GM18861 (cell line): Measurements from ENCODE around the gene USP2.

Experiments
- ATAC-seq: cut with Tn5 transposase; IDR thresholded peaks from one replicate; pipeline ENCODE4 v1.9.1; 2021; ENCODE audit not compliant: unreplicated experiment

The USP2 gene

GRCh38 chr11:119342362-119343130, 38.9 kb downstream of the USP2 start:
- ATAC-seq: no peak

DNA sequence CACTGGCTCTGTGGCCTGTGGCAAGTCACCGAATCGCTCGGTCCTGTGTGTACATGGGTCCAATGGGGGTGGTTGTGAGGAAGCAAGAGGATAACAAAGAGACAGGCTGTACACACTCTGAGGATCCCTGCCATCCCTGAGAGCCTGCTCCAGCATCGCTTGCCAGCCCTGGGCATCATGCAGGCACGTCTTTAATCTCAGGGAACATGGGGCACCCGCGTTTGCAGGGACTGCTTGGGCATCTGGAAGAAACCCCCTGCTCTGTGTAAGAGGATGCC, 39.5 kb downstream of the USP2 start:
- no peak for ATAC-seq

DNA sequence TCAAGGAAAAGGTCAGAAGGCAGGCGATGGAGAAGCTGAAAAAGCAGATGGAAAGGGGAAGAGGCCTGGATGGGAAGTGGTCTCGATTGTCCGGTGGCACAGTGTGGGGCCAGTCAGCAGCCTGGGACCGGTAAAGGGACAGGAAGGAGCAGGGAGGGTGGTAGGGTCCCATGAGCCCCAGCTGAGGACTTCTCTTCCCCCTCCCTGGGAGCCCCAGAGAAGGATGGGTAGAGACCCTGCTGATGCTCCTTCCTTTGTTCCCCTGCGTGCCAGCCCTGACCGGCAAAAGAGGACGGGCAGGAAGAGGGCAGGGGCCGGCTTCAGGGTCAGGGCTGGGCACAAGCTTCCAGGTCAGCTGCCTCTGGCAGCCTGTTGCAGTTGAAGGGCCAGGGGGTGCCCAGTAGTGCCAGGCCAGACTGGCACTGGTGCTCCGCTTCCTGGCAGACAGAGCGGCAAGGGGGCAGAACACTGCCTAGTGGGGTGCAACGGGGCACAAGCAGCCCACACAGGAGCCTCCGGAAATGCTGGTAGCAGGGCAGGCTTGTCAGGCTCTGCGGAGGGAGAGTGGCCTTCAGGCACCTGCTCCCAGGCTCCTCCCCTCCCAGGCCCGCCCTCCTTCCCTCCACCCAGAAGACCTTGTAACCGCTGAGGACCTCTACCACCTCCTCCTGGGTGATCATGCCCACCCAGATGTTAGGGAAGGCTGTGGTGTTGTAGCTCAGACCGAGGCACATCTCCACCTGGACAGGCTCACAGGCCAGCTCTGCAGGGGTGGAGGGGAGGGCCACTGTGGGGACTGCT, 40.1 kb downstream of the USP2 start:
- no peak for ATAC-seq

GRCh38 chr11:119340335-119341221, 40.9 kb downstream of the USP2 start, which contains the start of gene C1QTNF5:
C1QTNF5 (minus strand) TSS chr11:119340883; CDS start chr11:119340397, 486 bp downstream.
- ATAC-seq: no peak

- no peak for ATAC-seq
Measured at GRCh38 chr11:119339589-119340334, 41.7 kb downstream of the USP2 start.

- ATAC-seq: no peak
Measured at GRCh38 chr11:119338965-119339588, 42.4 kb downstream of the USP2 start.

DNA sequence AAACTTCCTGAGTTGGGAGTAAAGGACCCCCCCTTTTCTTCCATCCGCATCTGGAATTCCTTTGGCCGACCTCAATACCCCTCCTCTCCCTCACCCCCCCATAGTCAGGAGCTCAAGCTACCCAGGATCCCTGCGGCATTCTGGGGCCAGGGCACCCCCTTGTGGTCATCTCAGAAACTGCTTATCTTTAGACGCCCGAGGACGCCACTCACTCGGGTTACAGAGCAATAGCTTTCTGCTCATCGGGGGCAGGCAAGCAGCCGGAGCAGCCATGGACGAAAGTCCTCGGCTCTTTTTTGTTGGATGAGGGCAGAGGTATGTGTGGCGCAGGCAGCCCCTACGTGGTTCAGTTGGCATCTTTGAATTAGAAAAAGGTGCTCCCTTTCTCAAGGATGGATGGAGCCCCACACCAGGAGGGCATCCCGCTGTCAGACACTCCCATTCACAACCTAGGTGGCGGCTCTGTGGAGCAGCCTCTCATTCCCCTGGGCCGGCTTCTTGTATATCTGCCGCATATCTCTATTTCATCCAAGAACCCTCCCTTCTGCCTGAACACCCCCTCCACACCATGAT, 43.1 kb downstream of the USP2 start:
- no peak for ATAC-seq

- no peak for ATAC-seq
Measured at GRCh38 chr11:119337581-119338317, 43.7 kb downstream of the USP2 start.

DNA sequence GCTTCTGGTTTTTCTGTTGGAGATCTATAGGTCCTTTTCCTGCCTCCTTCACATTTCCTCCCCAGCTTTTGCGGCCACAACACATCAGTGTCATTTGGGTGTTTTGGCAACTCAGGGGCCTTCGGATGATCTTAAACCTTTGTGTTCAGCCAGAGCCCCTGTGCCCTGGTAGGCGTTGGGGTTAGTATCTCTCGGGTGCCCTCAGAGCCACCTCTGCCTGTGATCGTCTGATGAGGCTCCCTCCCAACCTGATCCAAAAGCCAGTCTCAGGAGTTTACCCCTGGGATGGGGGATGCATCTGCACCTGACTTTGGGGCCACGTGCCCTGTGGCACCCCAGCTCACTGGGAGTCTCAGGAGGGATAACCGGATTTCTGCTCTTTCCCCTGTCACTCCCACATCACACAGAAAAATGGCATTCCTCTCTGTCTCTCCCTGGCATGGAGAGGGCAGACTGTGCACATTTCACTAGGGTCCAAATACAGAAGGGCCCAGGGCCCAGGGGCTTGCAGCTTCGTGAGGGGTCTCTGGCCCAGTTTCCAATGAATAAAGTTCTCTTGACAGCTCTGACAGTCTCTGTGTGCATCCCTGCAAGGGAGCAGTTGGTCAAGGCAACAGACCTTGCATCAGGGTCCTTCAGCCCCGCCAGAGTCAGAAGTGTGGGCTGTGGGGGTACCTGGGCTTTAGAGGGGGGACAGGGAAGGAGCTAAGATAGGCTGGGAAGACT, 44.6 kb downstream of the USP2 start:
- ATAC-seq: no peak

DNA sequence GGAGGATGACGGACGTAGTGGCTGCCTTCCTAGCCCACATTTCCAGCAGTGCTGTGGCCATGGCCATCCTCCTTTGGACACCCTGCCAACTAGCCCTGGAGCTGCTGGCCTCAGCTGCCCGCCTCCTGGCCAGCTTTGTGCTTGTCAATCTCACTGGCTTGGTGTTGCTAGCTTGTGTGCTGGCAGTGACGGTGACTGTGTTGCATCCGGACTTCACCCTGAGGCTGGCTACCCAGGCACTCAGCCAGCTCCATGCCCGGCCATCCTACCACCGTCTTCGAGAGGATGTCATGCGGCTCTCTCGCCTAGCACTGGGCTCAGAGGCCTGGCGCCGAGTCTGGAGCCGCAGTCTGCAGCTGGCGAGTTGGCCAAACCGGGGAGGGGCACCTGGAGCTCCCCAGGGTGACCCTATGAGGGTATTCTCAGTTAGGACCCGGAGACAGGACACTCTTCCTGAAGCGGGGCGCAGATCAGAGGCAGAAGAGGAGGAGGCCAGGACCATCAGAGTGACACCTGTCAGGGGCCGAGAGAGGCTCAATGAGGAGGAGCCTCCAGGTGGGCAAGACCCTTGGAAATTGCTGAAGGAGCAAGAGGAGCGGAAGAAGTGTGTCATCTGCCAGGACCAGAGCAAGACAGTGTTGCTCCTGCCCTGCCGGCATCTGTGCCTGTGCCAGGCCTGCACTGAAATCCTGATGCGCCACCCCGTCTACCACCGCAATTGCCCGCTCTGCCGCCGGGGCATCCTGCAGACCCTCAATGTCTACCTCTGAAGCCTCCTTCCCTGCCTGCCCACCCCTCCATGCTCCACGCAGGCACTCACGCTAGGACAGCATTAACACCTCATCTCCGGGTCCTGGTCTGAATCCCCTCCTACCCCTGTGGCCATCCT, 45.6 kb downstream of the USP2 start:
- ATAC-seq: no peak

DNA sequence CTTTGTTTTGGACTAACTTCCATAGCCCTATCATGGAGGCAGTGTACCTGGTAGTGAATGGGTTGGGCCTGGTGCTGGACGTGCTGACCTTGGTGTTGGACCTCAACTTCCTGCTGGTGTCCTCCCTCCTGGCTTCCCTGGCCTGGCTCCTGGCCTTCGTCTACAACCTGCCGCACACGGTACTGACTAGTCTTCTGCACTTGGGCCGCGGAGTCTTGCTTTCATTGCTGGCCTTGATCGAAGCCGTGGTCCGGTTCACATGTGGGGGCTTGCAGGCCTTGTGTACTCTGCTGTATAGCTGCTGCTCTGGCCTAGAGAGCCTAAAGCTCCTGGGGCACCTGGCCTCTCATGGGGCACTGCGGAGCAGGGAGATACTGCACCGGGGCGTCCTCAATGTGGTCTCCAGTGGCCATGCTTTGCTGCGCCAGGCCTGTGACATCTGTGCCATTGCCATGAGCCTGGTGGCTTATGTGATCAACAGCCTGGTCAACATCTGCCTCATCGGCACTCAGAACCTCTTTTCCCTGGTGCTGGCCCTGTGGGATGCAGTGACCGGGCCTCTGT, 46.3 kb downstream of the USP2 start:
- no peak for ATAC-seq

GRCh38 chr11:119334174-119334930, 47.1 kb downstream of the USP2 start, which contains the start of gene RNF26:
RNF26 (plus strand) TSS chr11:119334527; CDS start chr11:119335123, 596 bp downstream.
- ATAC-seq: peak; percentile 85

DNA sequence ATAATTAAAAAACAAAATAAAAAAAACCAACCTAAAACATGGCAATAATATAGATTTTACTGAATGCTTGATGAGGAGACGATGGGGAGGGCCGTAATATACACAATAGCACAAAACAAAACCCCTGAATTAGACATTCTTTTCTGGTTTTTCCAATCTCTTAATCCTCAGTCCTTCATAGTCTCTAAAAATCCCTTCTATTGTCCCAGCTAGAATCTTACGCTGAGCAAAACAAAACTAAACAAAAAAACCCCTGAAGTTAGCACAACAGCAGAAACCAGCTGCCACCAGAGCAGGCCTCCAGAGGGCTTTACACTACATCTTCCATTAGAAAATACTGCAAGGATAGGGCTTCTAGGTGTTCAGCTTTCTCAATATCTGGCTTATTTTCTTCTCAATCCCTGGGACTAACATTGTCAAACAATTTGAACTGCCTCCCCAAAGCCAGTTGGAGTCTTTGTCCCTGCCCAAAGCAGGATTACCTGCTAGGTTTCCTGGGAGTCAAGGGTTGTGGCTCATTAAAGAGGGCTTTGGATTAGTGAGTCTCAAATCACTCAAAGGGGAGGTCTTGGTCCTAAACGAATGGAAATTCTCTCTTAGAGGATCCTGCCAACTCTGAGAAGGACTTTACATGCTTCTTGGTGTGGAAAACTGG, 49.3 kb downstream of the USP2 start:
- ATAC-seq: no peak

DNA sequence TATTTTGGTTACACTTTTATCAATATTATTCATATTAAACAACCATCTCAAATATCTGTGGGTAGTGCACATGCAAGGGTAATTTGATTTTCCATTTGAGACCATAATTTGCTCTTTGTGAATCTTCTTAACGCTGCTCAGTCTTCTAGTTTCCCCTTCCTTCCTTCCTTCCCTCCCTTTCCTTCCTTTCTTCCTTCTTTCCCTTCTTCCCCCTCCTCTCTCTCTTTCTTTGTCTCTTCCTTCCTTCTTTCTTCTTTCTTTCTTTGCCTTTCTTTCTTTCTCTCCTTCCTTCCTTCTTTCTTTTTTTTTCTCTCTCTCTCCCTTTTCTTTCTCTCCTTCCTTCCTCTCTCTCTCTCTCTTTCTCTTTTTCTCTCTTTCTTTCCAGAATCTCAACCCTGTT, 51.3 kb downstream of the USP2 start:
- ATAC-seq: no peak

- no peak for ATAC-seq
Measured at GRCh38 chr11:119329320-119329719, 52.2 kb downstream of the USP2 start.

GRCh38 chr11:119324189-119324588, 57.3 kb downstream of the USP2 start:
- no peak for ATAC-seq
